IMR-90 (cell line): ENCODE measurements around the gene AQP12B.
"Not testable (repeated sequence)": the region's sequence is repeated elsewhere in the genome, so short reads cannot be mapped to it uniquely, and the experiment has no call there.

ENCODE experiments used
- CEBPB ChIP-seq: IDR thresholded peaks from 2 replicates; pipeline ENCODE4 v1.6.1; 2012; ENCODE audit warnings: low read depth, low read length, improper control_type of control experiment
- CTCF ChIP-seq: conservative IDR thresholded peaks from 2 replicates; pipeline ENCODE4 v1.5.1; 2012; ENCODE audit warnings: mild to moderate bottlenecking, low read depth, low read length, improper control_type of control experiment
- MAFK ChIP-seq: IDR thresholded peaks from 2 replicates; pipeline ENCODE4 v1.6.1; 2012; ENCODE audit warnings: low read depth, low read length, improper control_type of control experiment
- POLR2A ChIP-seq: IDR thresholded peaks from 2 replicates; pipeline ENCODE4 v1.6.1; 2012; ENCODE audit warnings: mild to moderate bottlenecking, low read depth, low read length
- RAD21 ChIP-seq: IDR thresholded peaks from 2 replicates; pipeline ENCODE4 v1.6.1; 2012; ENCODE audit warnings: low read length, improper control_type of control experiment
- RCOR1 ChIP-seq: IDR thresholded peaks from 2 replicates; pipeline ENCODE4 v1.6.1; 2012; ENCODE audit warnings: mild to moderate bottlenecking, low read length, improper control_type of control experiment; ENCODE audit not compliant: insufficient replicate concordance

DNA sequence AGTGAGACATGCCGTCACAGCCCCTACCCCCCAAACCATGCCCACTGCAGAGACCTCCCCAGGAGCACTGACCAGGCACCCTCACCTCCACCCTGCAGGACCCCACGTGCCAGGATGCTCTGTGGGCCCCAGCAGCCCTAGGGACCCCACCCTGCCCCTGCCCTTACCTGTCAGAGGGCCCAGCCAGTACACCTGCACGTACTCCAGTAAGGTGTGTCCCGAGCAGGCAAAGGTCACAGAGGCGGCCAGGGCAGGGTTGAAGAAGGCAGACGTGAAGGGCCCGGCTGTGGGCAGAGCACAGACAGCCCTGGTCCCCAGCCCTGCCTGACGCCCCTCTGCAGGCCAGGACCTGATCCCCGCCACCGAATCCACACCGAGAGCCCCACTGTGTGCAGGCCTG is 2.5 kb downstream of the AQP12B start:
- TF ChIP-seq RAD21, CTCF, MAFK, RCOR1, CEBPB, POLR2A: not testable (repeated sequence)
